NCI-H187 treated with DMSO at 0.1 percent for 48 hours (cell line): ENCODE data around the gene EOMES.

Source experiments
- DNase-seq: peaks from one replicate; lab custom pipeline; 2025; lab: John Stamatoyannopoulos, UW

The EOMES gene

DNA sequence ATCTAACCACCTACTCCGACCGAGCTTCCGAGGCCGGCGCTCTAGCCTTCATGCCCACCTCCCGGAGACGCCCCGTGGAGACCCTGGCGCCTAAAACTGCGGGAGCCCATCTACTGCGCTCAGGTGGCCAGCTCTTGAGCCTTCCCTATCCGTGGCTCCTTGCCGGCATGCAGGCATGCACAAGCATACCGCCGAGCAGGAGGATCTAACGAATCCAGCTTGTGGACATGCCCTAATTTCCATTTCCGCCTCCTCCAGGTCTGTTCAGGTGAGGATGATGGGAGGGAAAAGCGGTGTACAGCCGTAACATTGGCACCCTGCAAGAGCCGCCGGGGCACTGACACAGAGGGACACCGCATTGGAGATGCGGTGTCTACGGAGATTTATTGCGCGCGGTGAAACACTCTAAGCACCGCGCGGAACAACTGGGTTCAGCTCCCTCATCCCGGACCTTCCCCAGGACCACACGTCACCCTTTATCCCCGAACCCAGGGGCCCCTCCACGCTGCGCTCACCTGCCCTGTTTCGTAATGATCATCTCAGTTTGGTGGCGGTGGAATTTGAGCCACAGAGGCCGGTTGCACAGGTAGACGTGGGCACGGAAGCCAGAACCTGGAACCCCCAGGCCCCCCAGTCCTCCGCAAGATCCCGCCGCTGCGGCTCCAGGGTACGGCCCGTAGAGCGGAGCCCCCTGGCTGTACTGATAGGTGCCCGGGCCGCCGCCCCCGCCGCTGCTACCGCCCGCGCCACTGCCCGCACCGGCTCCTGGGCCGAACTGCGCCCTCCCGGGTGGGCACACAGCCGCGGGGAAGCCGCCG, 1.0 kb downstream of the EOMES start:
- DNase-seq, result no peak

DNA sequence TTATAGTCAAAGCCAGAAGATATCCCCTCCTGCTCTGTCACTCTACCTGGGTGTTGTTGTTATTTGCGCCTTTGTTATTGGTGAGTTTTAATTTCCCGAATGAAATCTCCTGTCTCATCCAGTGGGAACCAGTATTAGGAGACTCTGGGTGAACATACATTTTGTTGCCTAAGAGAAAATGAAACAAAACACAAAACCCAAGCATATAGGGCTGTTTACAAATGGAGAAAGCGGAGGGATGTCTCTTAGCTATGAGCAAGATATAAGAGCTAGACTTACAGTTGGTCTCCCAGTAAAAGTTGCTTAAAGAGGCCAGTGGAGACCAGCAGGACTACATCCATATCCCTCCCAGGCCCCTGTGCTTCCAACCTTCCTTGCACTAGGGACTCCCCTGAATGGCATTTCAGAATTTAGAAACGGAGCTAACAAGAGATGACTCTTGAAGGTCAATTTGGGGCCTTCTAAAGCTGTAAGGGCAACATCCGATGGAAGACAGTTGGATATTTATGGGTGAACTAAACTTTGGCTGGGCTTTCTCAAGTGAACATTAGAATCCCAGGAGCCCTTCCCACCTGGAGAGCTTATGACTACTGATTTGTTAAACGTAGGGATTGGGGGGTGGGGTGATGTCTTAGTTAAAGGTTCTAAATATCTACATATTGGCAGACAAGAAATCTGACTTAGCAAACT, 2.7 kb downstream of the EOMES start:
- no peak for DNase-seq

- DNase-seq, result no peak
Measured at GRCh38 chr3:27718459-27718858, 3.7 kb downstream of the EOMES start.

DNA sequence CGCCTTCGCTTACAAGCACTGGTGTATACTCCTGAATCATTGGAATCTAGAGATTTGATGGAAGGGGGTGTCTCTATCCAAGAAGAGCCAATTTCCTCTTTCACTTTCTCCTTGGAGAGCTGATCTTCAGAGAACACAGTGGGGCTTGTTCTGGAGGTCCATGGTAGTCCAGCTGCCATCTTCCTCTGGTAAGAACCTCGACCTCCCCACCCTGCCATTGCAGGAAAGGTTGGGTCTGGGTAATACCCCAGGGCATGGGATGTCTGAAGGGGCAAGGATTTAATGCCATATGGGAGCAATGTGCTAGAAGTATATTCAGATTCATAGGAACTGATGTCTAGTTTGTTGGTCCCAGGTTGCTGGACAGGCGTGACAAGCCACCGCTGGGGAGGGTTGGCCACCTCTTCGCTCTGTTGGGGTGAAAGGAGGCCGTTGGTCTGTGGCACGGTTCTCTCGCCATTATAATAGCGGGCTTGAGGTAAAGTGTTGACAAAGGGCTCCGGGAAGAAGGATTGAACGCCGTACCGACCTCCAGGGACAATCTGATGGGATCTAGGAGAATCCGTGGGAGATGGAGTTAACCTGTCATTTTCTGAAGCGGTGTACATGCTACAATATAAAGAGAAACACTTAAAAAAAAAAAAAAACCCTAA, 4.8 kb downstream of the EOMES start:
- DNase-seq, result no peak

- no peak for DNase-seq
Measured at GRCh38 chr3:27716309-27716708, 5.8 kb downstream of the EOMES start.

DNA sequence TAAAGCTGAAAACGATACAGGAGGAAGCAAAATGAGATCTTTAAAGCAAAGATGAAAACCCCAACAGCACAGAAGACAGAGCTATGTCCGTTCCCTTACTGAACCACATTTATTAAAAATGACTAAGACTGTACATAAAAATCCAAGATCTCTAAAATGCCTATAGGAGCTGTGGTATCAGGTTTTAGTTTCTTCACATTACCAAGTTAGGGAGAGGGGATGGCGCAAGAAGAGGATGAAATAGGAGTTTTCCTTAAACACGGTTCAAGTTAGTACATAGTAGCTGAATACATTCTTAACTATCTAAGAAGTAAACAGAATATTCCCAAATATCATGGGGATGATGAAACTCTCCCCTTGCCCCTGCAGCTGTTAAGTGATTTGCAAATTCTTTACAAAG, 6.3 kb downstream of the EOMES start:
- no peak for DNase-seq

GRCh38 chr3:27715454-27715806, 6.7 kb downstream of the EOMES start:
- no peak for DNase-seq

GRCh38 chr3:27714692-27715453, 7.2 kb downstream of the EOMES start:
- no peak for DNase-seq

- DNase-seq, result no peak
Measured at GRCh38 chr3:27714146-27714526, 8.0 kb downstream of the EOMES start.

- no peak for DNase-seq
Measured at GRCh38 chr3:27713435-27714145, 8.5 kb downstream of the EOMES start.

- no peak for DNase-seq
Measured at GRCh38 chr3:27713078-27713423, 9.1 kb downstream of the EOMES start.

GRCh38 chr3:27712136-27713077, 9.7 kb downstream of the EOMES start:
- DNase-seq, result no peak

GRCh38 chr3:27708250-27708649, 13.9 kb downstream of the EOMES start:
- DNase-seq, result no peak

DNA sequence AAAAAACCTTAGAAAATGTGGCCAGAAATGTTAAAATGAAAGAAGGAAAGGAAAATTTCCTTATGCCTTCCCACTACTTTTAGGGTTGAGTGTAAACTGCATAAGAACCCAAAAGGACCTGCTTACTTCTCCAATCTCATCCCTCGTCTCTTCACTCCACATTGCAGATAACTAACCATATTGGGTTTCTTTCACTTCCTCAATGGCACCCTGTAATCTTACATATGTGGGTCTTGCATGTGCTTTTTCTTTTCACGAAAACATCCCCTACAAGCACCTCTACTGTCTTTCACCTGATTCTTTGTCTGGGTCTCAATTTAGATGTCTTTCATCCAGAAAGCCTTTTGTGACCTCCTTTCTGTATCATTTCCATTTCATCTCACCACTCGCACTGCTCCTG, 23.1 kb downstream of the EOMES start:
- DNase-seq, result no peak

DNA sequence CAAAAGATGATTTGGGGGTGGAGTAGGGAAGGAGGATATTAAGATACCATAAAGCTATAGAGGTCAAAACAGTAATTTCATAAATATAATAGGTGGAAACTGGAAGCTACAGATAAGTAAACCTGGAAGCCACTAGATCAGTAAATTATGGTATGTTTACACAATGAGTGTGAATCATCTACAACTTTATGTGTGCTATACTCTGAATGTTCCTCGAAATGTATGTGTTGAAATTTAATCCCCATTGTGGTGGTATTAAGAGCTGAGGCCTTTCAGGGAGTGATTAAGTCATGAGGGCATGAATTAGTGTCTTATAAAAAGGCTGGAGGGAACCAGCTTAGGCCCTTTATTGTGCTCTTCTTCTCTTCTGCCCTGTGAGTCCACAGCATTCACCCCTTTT, 25.2 kb downstream of the EOMES start:
- DNase-seq, result no peak

DNA sequence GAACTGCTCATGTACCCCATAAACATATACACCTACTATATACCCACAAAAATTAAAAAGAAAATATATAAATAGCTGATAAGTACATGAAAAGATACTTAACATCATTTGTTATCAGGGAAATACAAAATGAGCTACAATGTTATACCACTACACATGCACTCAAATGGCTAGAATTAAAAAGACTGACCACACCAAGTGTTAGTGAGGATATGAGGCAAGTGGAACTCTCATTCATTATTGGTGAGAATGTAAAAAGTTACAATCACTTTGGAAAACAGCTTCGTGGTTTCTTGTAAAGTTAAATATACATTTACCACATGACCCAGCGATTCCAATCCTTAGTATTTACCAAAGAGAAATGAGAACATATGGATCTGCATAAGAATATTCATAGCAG, 26.5 kb downstream of the EOMES start:
- no peak for DNase-seq

GRCh38 chr3:27688053-27688452, 34.1 kb downstream of the EOMES start:
- DNase-seq, result no peak

- no peak for DNase-seq
Measured at GRCh38 chr3:27686642-27687041, 35.5 kb downstream of the EOMES start.

DNA sequence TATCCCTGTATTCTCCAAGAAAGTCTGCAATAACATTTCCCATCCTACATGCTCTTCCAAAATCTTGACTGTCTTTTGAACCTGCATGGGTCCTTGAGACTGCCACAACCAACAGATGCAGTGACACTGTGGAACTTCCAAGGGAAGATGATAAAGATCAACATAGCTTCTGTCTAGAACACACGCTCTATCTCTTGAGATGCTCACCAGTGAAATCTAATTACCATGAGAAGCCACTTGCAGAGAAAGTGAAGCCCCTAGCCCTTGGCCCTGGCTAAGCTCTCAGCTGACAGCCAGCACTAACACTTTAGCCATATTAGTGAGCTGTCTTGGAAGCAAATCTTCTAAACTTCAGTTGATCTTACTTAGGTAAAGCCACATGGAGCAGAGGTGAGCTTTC, 36.6 kb downstream of the EOMES start:
- DNase-seq, result no peak

DNA sequence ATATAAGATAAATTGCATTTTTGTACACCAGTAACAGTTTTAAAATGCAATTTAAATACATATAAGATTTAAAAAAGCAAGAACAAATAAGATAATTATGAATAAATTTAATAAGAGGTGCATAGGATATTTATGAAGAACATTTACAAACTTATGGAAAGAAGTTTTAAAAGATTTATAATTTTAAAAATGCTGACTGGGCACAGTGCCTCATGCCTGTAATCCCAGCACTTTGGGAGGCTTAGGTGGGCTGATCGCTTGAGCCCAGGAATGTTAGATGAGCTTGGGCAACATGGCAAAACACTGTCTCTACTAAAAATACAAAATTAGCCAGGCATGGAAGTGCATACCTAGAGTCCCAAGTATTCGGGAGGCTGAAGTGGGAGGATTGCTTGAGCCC, 37.8 kb downstream of the EOMES start:
- no peak for DNase-seq

GRCh38 chr3:27681249-27681748, 40.8 kb downstream of the EOMES start:
- no peak for DNase-seq
